H1 (cell line): Measurements from ENCODE around the gene FUT2. TPM values are rescaled to one million over a fixed set of nuclear protein-coding genes. Genes with fewer than 3 reads are reported as not detected.

Experiments
- ATF3 ChIP-seq: IDR thresholded peaks from 2 replicates; pipeline ENCODE4 v1.6.1; 2011; ENCODE audit warnings: low read depth, mild to moderate bottlenecking, low read length; ENCODE audit not compliant: insufficient read depth
- CEBPB ChIP-seq: IDR thresholded peaks from 2 replicates; pipeline ENCODE4 v1.6.1; 2012; ENCODE audit warnings: low read depth, low read length
- CHD7 ChIP-seq: fragments of 300-600 bp; sonication (generic); IDR thresholded peaks from 2 replicates; pipeline ENCODE4 v1.7.1; 2012; ENCODE audit warnings: low read length, moderate library complexity, mild to moderate bottlenecking, inconsistent platforms; ENCODE audit not compliant: insufficient replicate concordance
- E2F6 ChIP-seq: IDR thresholded peaks from 2 replicates; pipeline ENCODE4 v1.6.1; 2012; ENCODE audit warnings: inconsistent platforms
- EGR1 ChIP-seq: IDR thresholded peaks from 2 replicates; pipeline ENCODE4 v1.6.1; 2011; ENCODE audit warnings: low read depth, low read length, borderline replicate concordance
- MAX ChIP-seq: IDR thresholded peaks from 2 replicates; pipeline ENCODE4 v1.6.1; 2012; ENCODE audit warnings: inconsistent platforms
- SIRT6 ChIP-seq: IDR thresholded peaks from one replicate; pipeline ENCODE4 v1.7.1; 2012; ENCODE audit warnings: low read length, inconsistent platforms
- polyA plus RNA-seq, 7 experiments: library from polyadenylated mRNA; depleted of rRNA in 3 of 7; stranded (reverse) in 5 of 7; unstranded in 2 of 7; fragments of >200 nt in 5 of 7; fragments of 200-250 nt in 2 of 7; gene quantifications; 1 replicate in 5 of 7; 2 replicates in 1 of 7; 4 replicates in 1 of 7; pipeline versions ENCODE4 v1.2.1 to v1.2.3, GENCODE V29; 2011 to 2013; ENCODE audit warnings: missing spikeins in 2 of 7, mixed read lengths in 2 of 7
- total RNA-seq: library from RNA; stranded (reverse); fragmentation: NEBNext Ultra II Directional; extraction: Animal tissue kit (Norgen Biotek cat#: 25700); gene quantifications from 2 replicates; pipeline ENCODE4 v1.2.1, GENCODE V29; 2021

Gene FUT2
- total and polyA plus RNA-seq, 2 of the 8 experiments (the other 6 are each of a cell fraction or from before 2014, with no cell fraction given), result 5.0 to 5.6 TPM

GRCh38 chr19:48750351-48750750 lies 54.6 kb downstream of the FUT2 start (continued):
- no peak for TF ChIP-seq CHD7
- TF ChIP-seq EGR1, result no peak
- TF ChIP-seq SIRT6, result no peak
- no peak for TF ChIP-seq E2F6
- TF ChIP-seq ATF3, result no peak
- no peak for TF ChIP-seq MAX
- TF ChIP-seq CEBPB, result no peak
